ENCODE results near the gene MYO9A. TPM values are rescaled to one million over a fixed set of nuclear protein-coding genes. Genes with fewer than 3 reads are reported as not detected.

The MYO9A gene
- total RNA-seq, 8 experiments from 2014 or later: 22.3 to 42.1 (median 31.6) TPM

GRCh38 chr15:72131922-72132321, 14.0 kb upstream of the MYO9A start:
- no peak for ATAC-seq (replicated peaks in 6 of 8)
- Histone ChIP-seq H3K4me1 (replicated peaks in 1 of 2) (peaks cover 0 to 6% of the 10 kb centered on the region in 2 donors), H3K27ac (no peak overlapping the region), H3K4me3 (no peak overlapping the region)
- WGBS, 10 experiments: 20 to 80% (median 63%) methylated on average over 1 to 3 of the region's 3 CpGs; no CpG with 5 or more reads in 1 of the 10 experiments
- in situ Hi-C loops (cut with MboI; ENCODE audit: low pct_unique_long_range_greater_than_20kb in 2 of 9, low sequenced_read_pairs in 9 of 9, unreplicated experiment in 9 of 9): no loop called here

GRCh38 chr15:72130272-72130671, 12.3 kb upstream of the MYO9A start:
- in situ Hi-C loops (cut with MboI; ENCODE audit: low pct_unique_long_range_greater_than_20kb in 2 of 9, low sequenced_read_pairs in 9 of 9, unreplicated experiment in 9 of 9): no loop called here
- 95 to 100% (median 96%) methylated on average over 3 to 4 of the region's 4 CpGs; no CpG with 5 or more reads in 7 of the 10 experiments for WGBS, 10 experiments
- ATAC-seq (replicated peaks in 6 of 8): no peak
- H3K4me3 ChIP-seq: no peak overlapping the region
- H3K27ac ChIP-seq: no peak overlapping the region
- no peaks in the 10 kb centered on the region for H3K4me1 ChIP-seq (replicated peaks in 1 of 2)

- H3K4me3 ChIP-seq: no peak overlapping the region
- no peak overlapping the region for H3K27ac ChIP-seq
- in situ Hi-C loops (cut with MboI; ENCODE audit: low pct_unique_long_range_greater_than_20kb in 2 of 9, low sequenced_read_pairs in 9 of 9, unreplicated experiment in 9 of 9): no loop called here
- no peaks in the 10 kb centered on the region for H3K4me1 ChIP-seq (replicated peaks in 1 of 2)
- ATAC-seq (replicated peaks in 6 of 8): no peak
These were observed 10.4 kb upstream of the MYO9A start for GRCh38 chr15:72128359-72128758.

- in situ Hi-C loops (cut with MboI; ENCODE audit: low pct_unique_long_range_greater_than_20kb in 2 of 9, low sequenced_read_pairs in 9 of 9, unreplicated experiment in 9 of 9): no loop called here
- H3K4me1 ChIP-seq (replicated peaks in 1 of 2): no peaks in the 10 kb centered on the region
- WGBS, 10 experiments: 0 to 86% (median 43%) methylated on average over 1 to 2 of the region's 2 CpGs; no CpG with 5 or more reads in 4 of the 10 experiments
- H3K27ac ChIP-seq: no peak overlapping the region
- H3K4me3 ChIP-seq: no peak overlapping the region
- ATAC-seq (replicated peaks in 6 of 8): no peak
These were observed 9.9 kb upstream of the MYO9A start for GRCh38 chr15:72127724-72128322.

GRCh38 chr15:72124218-72124617, 6.3 kb upstream of the MYO9A start:
- peaks cover 0 to under 1% of the 10 kb centered on the region in 2 donors for H3K4me1 ChIP-seq (replicated peaks in 1 of 2)
- WGBS, 10 experiments: 0 to 86% (median 61%) methylated on average over 1 of the region's 1 CpG
- no peak for ATAC-seq (replicated peaks in 6 of 8)
- H3K27ac ChIP-seq: no peak overlapping the region
- H3K4me3 ChIP-seq: no peak overlapping the region
- in situ Hi-C loops (cut with MboI; ENCODE audit: low pct_unique_long_range_greater_than_20kb in 2 of 9, low sequenced_read_pairs in 9 of 9, unreplicated experiment in 9 of 9): no loop called here

- peaks cover 8 to 12% of the 10 kb centered on the region in 2 donors for H3K4me1 ChIP-seq (replicated peaks in 1 of 2)
- H3K27ac ChIP-seq: peak overlapping the region; percentile 74 to 94
- no CpG with 5 or more reads among the region's 59 CpGs for WGBS, 10 experiments
- H3K4me3 ChIP-seq: peak overlapping the region; percentile 51 to 94 (median 85)
- in situ Hi-C loops (cut with MboI; ENCODE audit: low pct_unique_long_range_greater_than_20kb in 2 of 9, low sequenced_read_pairs in 9 of 9, unreplicated experiment in 9 of 9): no loop called here
- ATAC-seq (replicated peaks in 6 of 8): peak; percentile 73 to 86 (median 79)
These were observed 399 bp downstream of the MYO9A start for GRCh38 chr15:72117486-72118016.

- 0 to 2% (median 0%) methylated on average over 1 to 12 of the region's 24 CpGs; no CpG with 5 or more reads in 1 of the 10 experiments for WGBS, 10 experiments
- in situ Hi-C loops (cut with MboI; ENCODE audit: low pct_unique_long_range_greater_than_20kb in 2 of 9, low sequenced_read_pairs in 9 of 9, unreplicated experiment in 9 of 9): no loop called here
- H3K27ac ChIP-seq: peak overlapping the region; percentile 74 to 94
- peak overlapping the region; percentile 51 to 94 (median 85) for H3K4me3 ChIP-seq
- H3K4me1 ChIP-seq (replicated peaks in 1 of 2): peaks cover 8 to 12% of the 10 kb centered on the region in 2 donors
- ATAC-seq (replicated peaks in 6 of 8): peak in 7 of 8 experiments; percentile 7 to 30 (median 17)
These were observed 1.0 kb downstream of the MYO9A start for GRCh38 chr15:72116731-72117485.

GRCh38 chr15:72113347-72114031, 4.5 kb downstream of the MYO9A start:
- in situ Hi-C loops (cut with MboI; ENCODE audit: low pct_unique_long_range_greater_than_20kb in 2 of 9, low sequenced_read_pairs in 9 of 9, unreplicated experiment in 9 of 9): no loop called here
- Histone ChIP-seq H3K4me3 (no peak overlapping the region), H3K27ac (no peak overlapping the region), H3K4me1 (replicated peaks in 1 of 2) (peaks cover 5 to 9% of the 10 kb centered on the region in 2 donors)
- WGBS, 10 experiments: 45 to 100% (median 74%) methylated on average over 1 to 4 of the region's 4 CpGs
- no peak for ATAC-seq (replicated peaks in 6 of 8)

GRCh38 chr15:72112805-72113204, 5.1 kb downstream of the MYO9A start:
- no peak overlapping the region for H3K4me3 ChIP-seq
- in situ Hi-C loops (cut with MboI; ENCODE audit: low pct_unique_long_range_greater_than_20kb in 2 of 9, low sequenced_read_pairs in 9 of 9, unreplicated experiment in 9 of 9): no loop called here
- ATAC-seq (replicated peaks in 6 of 8): no peak
- no peak overlapping the region for H3K27ac ChIP-seq
- peaks cover 5 to 9% of the 10 kb centered on the region in 2 donors for H3K4me1 ChIP-seq (replicated peaks in 1 of 2)

GRCh38 chr15:72112116-72112515, 5.8 kb downstream of the MYO9A start:
- WGBS, 10 experiments: 72 to 100% (median 80%) methylated on average over 2 of the region's 2 CpGs; no CpG with 5 or more reads in 5 of the 10 experiments
- Histone ChIP-seq H3K4me3 (no peak overlapping the region), H3K27ac (no peak overlapping the region), H3K4me1 (replicated peaks in 1 of 2) (peaks cover 5 to 9% of the 10 kb centered on the region in 2 donors)
- peak in 1 of 8 experiments; percentile 74 for ATAC-seq (replicated peaks in 6 of 8)
- in situ Hi-C loops (cut with MboI; ENCODE audit: low pct_unique_long_range_greater_than_20kb in 2 of 9, low sequenced_read_pairs in 9 of 9, unreplicated experiment in 9 of 9): no loop called here

- in situ Hi-C loops (cut with MboI; ENCODE audit: low pct_unique_long_range_greater_than_20kb in 2 of 9, low sequenced_read_pairs in 9 of 9, unreplicated experiment in 9 of 9): no loop called here
- no peak for ATAC-seq (replicated peaks in 6 of 8)
- Histone ChIP-seq H3K27ac (no peak overlapping the region), H3K4me3 (no peak overlapping the region), H3K4me1 (replicated peaks in 1 of 2) (peaks cover 2 to 3% of the 10 kb centered on the region in 2 donors)
- 83 to 100% (median 94%) methylated on average over 1 to 3 of the region's 3 CpGs; no CpG with 5 or more reads in 5 of the 10 experiments for WGBS, 10 experiments
These were observed 7.6 kb downstream of the MYO9A start for GRCh38 chr15:72110355-72110754.

GRCh38 chr15:72106068-72106467, 11.9 kb downstream of the MYO9A start:
- no peak overlapping the region for H3K4me3 ChIP-seq
- H3K27ac ChIP-seq: no peak overlapping the region
- no peak for ATAC-seq (replicated peaks in 6 of 8)
- H3K4me1 ChIP-seq (replicated peaks in 1 of 2): no peaks in the 10 kb centered on the region
- 93 to 100% (median 100%) methylated on average over 1 to 2 of the region's 2 CpGs for WGBS, 10 experiments
- in situ Hi-C loops (cut with MboI; ENCODE audit: low pct_unique_long_range_greater_than_20kb in 2 of 9, low sequenced_read_pairs in 9 of 9, unreplicated experiment in 9 of 9): no loop called here

GRCh38 chr15:72105111-72105510, 12.8 kb downstream of the MYO9A start:
- in situ Hi-C loops (cut with MboI; ENCODE audit: low pct_unique_long_range_greater_than_20kb in 2 of 9, low sequenced_read_pairs in 9 of 9, unreplicated experiment in 9 of 9): no loop called here
- Histone ChIP-seq H3K27ac (no peak overlapping the region), H3K4me1 (replicated peaks in 1 of 2) (no peaks in the 10 kb centered on the region), H3K4me3 (no peak overlapping the region)
- 40 to 100% (median 92%) methylated on average over 1 to 3 of the region's 3 CpGs; no CpG with 5 or more reads in 5 of the 10 experiments for WGBS, 10 experiments
- no peak for ATAC-seq (replicated peaks in 6 of 8)
